Measurements from ENCODE around the gene GRID1. TPM values are rescaled to one million over a fixed set of nuclear protein-coding genes. Genes with fewer than 3 reads are reported as not detected.

Gene GRID1
- total RNA-seq, 1 experiment from 2014 or later, result 0.37 TPM

GRCh38 chr10:86403183-86403797 lies 36.7 kb upstream of the GRID1 start:
- no peak for ATAC-seq
- H3K9me3 Mint-ChIP-seq, result peaks cover 8% of the 10 kb centered on the region; the same call in 1 of the 2 replicates
- POLR2A ChIA-PET, result interaction anchor here (0.9 to 1.5 kb wide), 2 partner anchors 14 to 118 kb away, joined by 3 read pairs; no protein-coding TSS in a partner anchor
- H3K27ac Mint-ChIP-seq, result no peak overlapping the region
- CTCF ChIA-PET, result interaction anchor here (5.1 kb wide), 1 partner anchor 181 kb away, joined by 75 read pairs; no protein-coding TSS in a partner anchor
- peaks cover 57% of the 10 kb centered on the region for H3K27me3 Mint-ChIP-seq (ENCODE audit: low read depth)
- DNase-seq (ENCODE audit: low spot score), result no peak
- no peaks in the 10 kb centered on the region for H3K36me3 Mint-ChIP-seq
- no peak overlapping the region for H3K4me3 Mint-ChIP-seq
- peaks cover 23% of the 10 kb centered on the region for H3K4me1 Mint-ChIP-seq
- TF ChIP-seq E2F1 (CRISPR knock-in tag; IDR thresholded peaks at IDR 0.05) (no peak), EMX1 (CRISPR knock-in tag; IDR thresholded peaks at IDR 0.05) (no peak), MLX (CRISPR knock-in tag; IDR thresholded peaks at IDR 0.05) (no peak), ESRRA (CRISPR knock-in tag; IDR thresholded peaks at IDR 0.05; ENCODE audit: borderline replicate concordance) (no peak), NFYB (CRISPR knock-in tag; conservative IDR thresholded peaks at IDR 0.05; ENCODE audit: low read depth) (no peak), FOXP1 (CRISPR knock-in tag; IDR thresholded peaks at IDR 0.05; ENCODE audit: borderline replicate concordance) (no peak), TCF7 (CRISPR knock-in tag; IDR thresholded peaks at IDR 0.05; ENCODE audit: low read depth) (no peak), IRF1 (CRISPR knock-in tag; IDR thresholded peaks at IDR 0.05) (no peak), CDX4 (CRISPR knock-in tag; IDR thresholded peaks at IDR 0.05; ENCODE audit: borderline replicate concordance) (no peak), ATF2 (CRISPR knock-in tag; IDR thresholded peaks at IDR 0.05; ENCODE audit: borderline replicate concordance, low read depth) (no peak), ZNF512 (CRISPR knock-in tag; IDR thresholded peaks at IDR 0.05; ENCODE audit: borderline replicate concordance) (no peak), NFATC4 (CRISPR knock-in tag; IDR thresholded peaks at IDR 0.05) (no peak), FOXK1 (CRISPR knock-in tag; IDR thresholded peaks at IDR 0.05) (no peak), AFF4 (CRISPR knock-in tag; IDR thresholded peaks at IDR 0.05; ENCODE audit: borderline replicate concordance) (no peak), MXD4 (CRISPR knock-in tag; IDR thresholded peaks at IDR 0.05; ENCODE audit: borderline replicate concordance) (no peak), PREB (CRISPR knock-in tag; IDR thresholded peaks at IDR 0.05; ENCODE audit: borderline replicate concordance) (no peak), ZNF121 (CRISPR knock-in tag; IDR thresholded peaks at IDR 0.05) (no peak), JAZF1 (CRISPR knock-in tag; IDR thresholded peaks at IDR 0.05) (no peak), RELA (CRISPR knock-in tag; IDR thresholded peaks at IDR 0.05; ENCODE audit: borderline replicate concordance) (no peak), TEAD4 (CRISPR knock-in tag; IDR thresholded peaks at IDR 0.05) (no peak)

Data from WTC11 (cell line).